Stimulated activated CD4-positive, alpha-beta T cell treated with anti-CD3 and anti-CD28 coated beads, Interleukin-12 subunit alpha, Interleukin-12 subunit beta, amount 100 ng/mL, for 48 hours (primary cell): ENCODE data around the gene SVEP1.

Experiments used
- DNase-seq, 3 donors: peaks; one replicate each; pipeline ENCODE4 v3.0.0-alpha.2; 2020; ENCODE audit warnings: low read depth in 2 of 3, low spot score in 1 of 3

Gene SVEP1

DNA sequence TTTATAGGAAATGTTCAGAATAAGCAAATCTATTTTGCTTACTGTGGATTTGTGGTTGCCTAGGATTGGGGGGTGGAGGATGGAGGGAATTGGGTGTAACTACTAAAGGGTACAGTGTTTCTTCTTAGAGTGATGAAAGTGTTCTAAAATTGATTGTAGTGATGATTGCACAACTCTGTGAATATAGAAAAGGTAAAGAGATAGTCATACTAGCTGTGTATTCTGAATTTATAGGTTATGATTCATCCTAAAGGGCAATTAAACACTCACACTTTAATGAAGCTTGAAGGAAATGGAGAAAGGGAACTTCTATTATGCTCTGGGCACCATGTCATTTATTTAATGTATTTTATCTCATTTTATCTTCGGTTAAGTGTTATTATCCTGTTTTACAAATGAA lies 251.8 kb downstream of the SVEP1 start:
- no peak for DNase-seq

DNA sequence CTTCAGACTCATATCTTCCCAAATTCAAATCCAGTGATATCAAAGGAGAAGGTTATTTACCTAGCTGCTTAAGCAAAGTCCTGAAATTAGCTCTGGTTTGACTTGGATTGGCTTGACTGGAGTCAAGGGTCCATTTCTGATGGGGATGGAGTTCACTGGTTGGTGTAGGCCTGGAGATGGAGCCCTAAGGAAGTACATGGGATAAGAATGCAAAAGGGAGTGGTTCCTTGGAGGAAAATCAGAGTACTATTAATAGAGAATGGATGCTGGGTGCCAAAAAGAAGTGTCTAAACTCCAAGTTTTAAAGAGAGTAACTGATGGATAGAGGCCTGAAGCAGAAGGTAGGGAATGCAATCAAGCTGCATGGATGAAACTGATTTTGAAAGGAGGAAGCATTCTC lies 255.7 kb downstream of the SVEP1 start:
- no peak for DNase-seq

DNA sequence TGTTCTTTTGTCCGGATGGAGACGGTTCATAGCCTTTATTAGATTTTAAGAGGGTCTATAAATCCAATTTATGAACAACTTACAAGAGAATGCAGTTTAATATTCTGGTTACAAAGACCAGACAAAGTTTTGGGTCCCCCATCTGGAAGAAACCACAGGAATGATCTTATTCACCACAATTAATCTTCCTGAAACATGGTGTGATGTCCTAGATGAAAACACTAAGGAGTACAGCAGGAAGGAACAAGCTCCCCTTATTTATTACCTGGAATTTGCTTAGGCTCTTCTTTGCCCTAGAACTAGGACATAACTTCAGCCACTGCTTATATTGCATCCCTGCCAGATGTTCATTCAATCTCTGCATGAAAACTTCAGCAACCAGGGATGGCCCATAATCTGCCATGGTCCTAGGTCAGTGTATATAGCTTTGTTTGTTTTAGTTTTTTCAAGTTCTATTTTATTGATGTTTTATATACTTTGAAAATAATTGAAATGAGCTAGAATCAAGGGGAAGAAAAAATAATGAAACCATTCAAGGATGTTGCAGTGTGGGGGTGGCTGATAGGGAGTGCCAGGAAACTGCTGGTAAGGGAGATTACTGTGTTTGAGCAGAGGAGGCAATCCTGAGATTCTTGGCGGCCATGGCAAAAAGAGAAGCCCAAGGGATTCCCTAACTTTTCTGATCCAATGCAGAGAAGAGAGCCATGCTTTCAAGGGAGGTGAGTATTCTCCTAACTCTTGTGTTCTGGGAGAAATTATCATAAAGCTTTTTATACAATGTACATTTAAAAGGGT lies 258.7 kb downstream of the SVEP1 start:
- no peak for DNase-seq

DNA sequence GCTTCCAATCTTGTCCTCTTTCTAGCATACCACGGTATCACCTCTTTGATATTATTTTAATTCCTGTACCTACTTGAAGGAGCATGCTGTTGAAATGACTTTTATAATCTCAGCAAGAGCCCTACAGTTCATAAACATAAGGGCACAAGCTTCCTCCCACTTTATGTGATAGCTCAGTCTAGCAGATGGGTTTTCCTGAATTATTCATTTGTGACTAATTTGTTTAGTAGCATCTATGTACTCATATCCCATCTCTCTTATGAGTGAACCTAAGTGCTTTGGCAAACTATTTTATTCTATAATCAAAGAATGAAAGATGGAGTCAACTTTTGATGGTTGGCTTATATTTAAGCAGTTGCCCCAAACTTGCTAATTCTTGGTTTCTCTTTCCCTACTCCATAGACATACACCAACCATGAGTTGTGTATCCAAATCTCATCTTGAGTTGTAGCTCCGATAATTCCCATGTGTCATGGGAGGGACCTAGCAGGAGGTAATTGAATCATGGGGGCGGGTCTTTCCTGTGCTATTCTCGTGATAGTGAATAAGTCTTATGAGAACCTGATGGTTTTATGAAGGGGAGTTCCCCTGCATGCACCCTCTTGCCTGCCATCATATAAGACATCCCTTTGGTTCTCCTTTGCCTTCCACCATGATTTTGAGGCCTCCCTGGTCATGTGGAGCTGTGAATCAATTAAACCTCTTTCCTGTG lies 259.6 kb downstream of the SVEP1 start:
- no peak for DNase-seq

DNA sequence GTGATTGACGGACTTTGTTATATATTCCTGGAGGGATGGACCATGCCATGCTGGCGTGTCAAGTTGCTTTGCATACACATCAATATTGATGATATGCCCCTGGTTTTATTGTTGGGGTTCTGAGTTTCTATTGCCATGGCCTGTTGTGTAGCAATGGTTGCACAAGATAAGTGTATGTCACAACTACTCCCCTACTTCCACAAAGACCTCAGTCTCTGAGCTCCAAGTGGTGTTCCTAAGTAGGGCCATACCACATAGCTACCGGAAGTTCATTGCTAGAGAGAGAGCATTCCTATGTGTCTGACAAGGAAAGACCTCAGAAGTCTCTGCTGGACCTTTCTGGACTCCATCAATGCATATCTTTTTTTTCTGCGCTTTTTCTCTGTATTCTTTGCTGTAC lies 261.6 kb downstream of the SVEP1 start:
- DNase-seq, result no peak

DNA sequence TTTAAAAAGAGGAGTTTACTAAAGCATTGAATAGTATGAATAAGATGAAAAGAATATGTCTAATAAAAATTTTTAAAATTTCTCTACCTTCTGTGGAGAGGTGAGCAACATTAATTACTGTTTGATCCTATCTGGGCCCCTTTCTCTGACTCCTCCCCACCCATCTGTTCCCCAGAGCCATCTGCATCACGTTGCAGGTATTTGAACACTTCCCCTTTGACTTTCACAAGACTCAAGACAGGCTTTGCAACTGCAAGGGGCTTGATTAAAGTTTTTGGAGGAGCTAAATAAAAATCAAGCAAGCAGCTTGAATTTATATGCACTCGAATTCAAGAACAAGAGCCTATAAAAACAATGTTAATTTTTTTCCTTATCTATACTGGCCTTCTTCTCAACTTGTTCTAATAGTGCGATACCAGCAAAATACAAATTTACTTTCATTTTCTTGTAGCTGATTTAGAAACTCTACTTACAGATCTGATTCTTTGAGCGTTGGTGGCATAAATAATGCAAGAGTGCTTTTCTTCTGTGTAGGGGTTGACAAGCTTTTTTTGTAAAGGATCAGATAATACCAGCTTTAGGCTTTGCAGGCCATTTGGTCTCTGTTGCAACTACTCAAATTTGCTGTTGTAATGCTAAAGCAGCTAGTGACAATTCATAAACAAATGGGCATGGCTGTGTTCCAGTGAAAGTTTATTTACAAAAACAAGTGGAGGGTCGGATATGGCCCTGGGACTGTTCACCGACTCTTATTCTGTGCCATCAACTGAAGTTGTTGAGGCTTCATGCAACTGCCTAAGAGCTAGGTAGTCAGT lies 263.1 kb downstream of the SVEP1 start:
- DNase-seq, result no peak
